Left lung (tissue), 10 donors: ENCODE data around the gene ROS1. TPM values are rescaled to one million over a fixed set of nuclear protein-coding genes. Genes with fewer than 3 reads are reported as not detected.
A peak's percentile ranks its signal among the peaks of the same experiment; 100 is the strongest.

Experiments used
- ATAC-seq: fragments of 200-7000 bp; cut with Tn5 transposase; one replicate; pipeline ENCODE4 v1.9.1; 2020; ENCODE audit warnings: moderate library complexity
- DNase-seq, 4 donors: peaks; one replicate each; pipeline ENCODE4 v3.0.0-alpha.2; 2013 to 2020
- H3K27ac ChIP-seq, 2 donors: fragments of 200-600 bp; sonication (generic) in 1 of 2; one replicate each; pipeline versions ENCODE4 v1.5.0 to v1.8.0; 2020 to 2021
- H3K27me3 ChIP-seq, 2 donors: fragments of 200-600 bp; sonication (generic) in 1 of 2; one replicate each; pipeline versions ENCODE4 v1.5.0 to v1.8.0; 2020 to 2021
- H3K36me3 ChIP-seq, 2 donors: fragments of 200-600 bp; sonication (generic) in 1 of 2; one replicate each; pipeline versions ENCODE4 v1.5.0 to v1.8.0; 2020 to 2021
- H3K4me1 ChIP-seq, 2 donors: fragments of 200-600 bp; one replicate each; pipeline ENCODE4 v1.8.0; 2021
- H3K4me3 ChIP-seq, 2 donors: fragments of 200-600 bp; sonication (generic) in 1 of 2; one replicate each; pipeline versions ENCODE4 v1.5.0 to v1.8.0; 2020 to 2021; ENCODE audit warnings: mild to moderate bottlenecking in 1 of 2
- H3K9me3 ChIP-seq, 2 donors: fragments of 200-600 bp; sonication (generic) in 1 of 2; one replicate each; pipeline versions ENCODE4 v1.5.0 to v1.8.0; 2020 to 2021
- intact Hi-C, 2 donors: fragments of 100-400 bp; cut with DNase I; formaldehyde crosslinking; loops; one replicate each; pipeline versions ENCODE4 v1.11.2 to v1.14.2; 2022
- polyA plus RNA-seq, 6 donors: library from polyadenylated mRNA; unstranded; fragments of 120-200 nt; gene quantifications; one replicate each; pipeline ENCODE4 v1.2.1, GENCODE V29; 2013; ENCODE audit not compliant: insufficient read length in 6 of 6
- total RNA-seq, 2 donors: library from RNA; stranded (reverse); fragmentation: NEBNext Ultra II Directional; extraction: Animal tissue kit (Norgen Biotek cat#: 25700); gene quantifications; one replicate each; pipeline ENCODE4 v1.2.1, GENCODE V29; 2021
- TF ChIP-seq, protein P1 (sequence below), 2 donors: fragments of 200-600 bp; sonication (generic) in 1 of 2; IDR thresholded peaks; one replicate each; pipeline versions ENCODE4 v1.5.0 to v1.8.0; 2021; ENCODE audit warnings: antibody characterized with exemption in 2 of 2
- donor health status: DM: no; HTN: yes; CAD: no.
- donor health status: DM: no; HTN: no; CAD: no.

Gene ROS1
- total and polyA plus RNA-seq, 8 donors: 21.2 to 305 (median 39.5) TPM

DNA sequence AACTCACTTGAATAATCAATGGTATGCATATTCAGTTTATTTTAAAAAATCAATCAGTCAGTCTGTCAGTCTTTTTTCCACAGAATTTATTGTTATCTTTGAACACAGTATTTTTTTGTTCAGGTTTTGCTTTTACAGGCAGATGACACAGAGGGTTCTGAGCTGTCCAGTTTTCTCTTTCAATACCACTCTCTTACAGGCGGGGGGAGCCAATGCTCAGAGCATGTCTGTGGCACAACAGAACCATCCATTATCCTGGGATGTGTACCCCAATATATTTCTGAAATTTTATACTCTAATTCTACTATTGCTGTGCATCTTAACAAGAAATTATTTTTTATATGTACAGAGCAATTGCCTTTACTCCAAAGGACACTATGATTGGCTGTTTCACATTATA lies 21.2 kb downstream of the ROS1 start:
- Histone ChIP-seq H3K36me3 (no peaks in the 10 kb centered on the region), H3K4me1 (no peaks in the 10 kb centered on the region), H3K27ac (no peak overlapping the region), H3K9me3 (no peaks in the 10 kb centered on the region), H3K4me3 (no peak overlapping the region), H3K27me3 (no peaks in the 10 kb centered on the region)
- DNase-seq (no peak), ATAC-seq (no peak)
- TF ChIP-seq, protein P1, sequence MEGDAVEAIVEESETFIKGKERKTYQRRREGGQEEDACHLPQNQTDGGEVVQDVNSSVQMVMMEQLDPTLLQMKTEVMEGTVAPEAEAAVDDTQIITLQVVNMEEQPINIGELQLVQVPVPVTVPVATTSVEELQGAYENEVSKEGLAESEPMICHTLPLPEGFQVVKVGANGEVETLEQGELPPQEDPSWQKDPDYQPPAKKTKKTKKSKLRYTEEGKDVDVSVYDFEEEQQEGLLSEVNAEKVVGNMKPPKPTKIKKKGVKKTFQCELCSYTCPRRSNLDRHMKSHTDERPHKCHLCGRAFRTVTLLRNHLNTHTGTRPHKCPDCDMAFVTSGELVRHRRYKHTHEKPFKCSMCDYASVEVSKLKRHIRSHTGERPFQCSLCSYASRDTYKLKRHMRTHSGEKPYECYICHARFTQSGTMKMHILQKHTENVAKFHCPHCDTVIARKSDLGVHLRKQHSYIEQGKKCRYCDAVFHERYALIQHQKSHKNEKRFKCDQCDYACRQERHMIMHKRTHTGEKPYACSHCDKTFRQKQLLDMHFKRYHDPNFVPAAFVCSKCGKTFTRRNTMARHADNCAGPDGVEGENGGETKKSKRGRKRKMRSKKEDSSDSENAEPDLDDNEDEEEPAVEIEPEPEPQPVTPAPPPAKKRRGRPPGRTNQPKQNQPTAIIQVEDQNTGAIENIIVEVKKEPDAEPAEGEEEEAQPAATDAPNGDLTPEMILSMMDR (IDR thresholded peaks at IDR 0.05): no peak
- intact Hi-C loops: no loop called here

DNA sequence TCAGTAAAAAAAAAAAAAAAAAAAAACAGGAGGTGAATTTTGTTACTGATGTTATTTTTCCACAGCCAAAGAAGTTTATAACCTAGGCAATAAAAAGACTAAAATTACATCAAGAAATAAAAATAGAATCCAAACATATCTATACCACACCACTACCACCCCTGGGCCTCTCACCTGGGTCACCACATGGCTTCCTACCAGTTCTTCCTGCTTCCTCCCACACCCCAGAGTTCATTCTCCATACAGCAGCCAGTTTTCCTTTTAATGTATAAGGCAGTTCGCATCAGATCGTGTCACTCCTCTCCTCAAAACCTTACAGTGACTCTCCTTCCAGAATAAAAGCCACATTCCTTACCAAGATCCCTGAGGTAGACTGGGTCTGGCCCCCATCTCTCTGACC lies 23.9 kb downstream of the ROS1 start:
- TF ChIP-seq, protein P1 (IDR thresholded peaks at IDR 0.05): no peak
- no peaks in the 10 kb centered on the region for H3K9me3 ChIP-seq
- no peaks in the 10 kb centered on the region for H3K27me3 ChIP-seq
- ATAC-seq (no peak), DNase-seq (no peak)
- intact Hi-C loops: no loop called here
- no peaks in the 10 kb centered on the region for H3K4me1 ChIP-seq
- H3K27ac ChIP-seq: no peak overlapping the region
- H3K36me3 ChIP-seq: no peaks in the 10 kb centered on the region
- H3K4me3 ChIP-seq: no peak overlapping the region

DNA sequence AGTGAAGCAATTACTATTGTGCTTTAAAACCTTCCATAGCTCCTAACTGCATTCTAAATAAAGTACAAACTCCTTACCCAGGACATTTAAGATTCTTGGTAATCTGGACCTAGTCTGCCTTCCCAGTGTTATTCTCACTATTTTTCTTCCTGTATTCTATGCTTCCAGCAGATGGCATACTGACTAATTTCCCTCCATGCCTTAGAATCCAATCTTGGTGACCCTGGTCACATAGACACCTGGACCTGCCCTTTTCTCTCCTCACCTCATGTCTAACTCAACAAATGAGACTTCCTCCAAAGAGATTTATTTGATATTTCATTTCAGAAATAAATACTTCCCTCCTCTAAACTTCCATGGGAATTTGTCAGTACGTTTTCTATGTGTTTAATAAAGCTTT lies 25.8 kb downstream of the ROS1 start:
- Histone ChIP-seq H3K4me3 (no peak overlapping the region), H3K4me1 (no peaks in the 10 kb centered on the region), H3K27me3 (no peaks in the 10 kb centered on the region), H3K27ac (no peak overlapping the region), H3K9me3 (no peaks in the 10 kb centered on the region), H3K36me3 (no peaks in the 10 kb centered on the region)
- intact Hi-C loops: no loop called here
- TF ChIP-seq, protein P1 (IDR thresholded peaks at IDR 0.05): no peak
- ATAC-seq (peak; percentile 47), DNase-seq (no peak)

GRCh38 chr6:117399126-117399525 lies 26.6 kb downstream of the ROS1 start:
- Histone ChIP-seq H3K9me3 (no peaks in the 10 kb centered on the region), H3K36me3 (no peaks in the 10 kb centered on the region), H3K4me3 (no peak overlapping the region), H3K4me1 (no peaks in the 10 kb centered on the region), H3K27ac (no peak overlapping the region), H3K27me3 (no peaks in the 10 kb centered on the region)
- TF ChIP-seq, protein P1 (IDR thresholded peaks at IDR 0.05): no peak
- intact Hi-C loops: no loop called here
- no peak for ATAC-seq
- DNase-seq: no peak

- no peaks in the 10 kb centered on the region for H3K9me3 ChIP-seq
- H3K27me3 ChIP-seq: no peaks in the 10 kb centered on the region
- ATAC-seq: peak; percentile 19
- H3K27ac ChIP-seq: no peak overlapping the region
- no peak for DNase-seq
- H3K4me1 ChIP-seq: no peaks in the 10 kb centered on the region
- H3K36me3 ChIP-seq: no peaks in the 10 kb centered on the region
- TF ChIP-seq, protein P1 (IDR thresholded peaks at IDR 0.05): no peak
- no peak overlapping the region for H3K4me3 ChIP-seq
- intact Hi-C loops: no loop called here
Observed at GRCh38 chr6:117397536-117398227, 28.1 kb downstream of the ROS1 start.
